GM12875 (cell line): ENCODE measurements around the gene HIVEP3.

ENCODE experiments used
- H3K4me3 ChIP-seq: one replicate; pipeline ENCODE4 v1.5.1; 2011; ENCODE audit warnings: low read depth, low read length, control low read depth
- TF ChIP-seq, protein P1 (sequence below): IDR thresholded peaks from 2 replicates; pipeline ENCODE4 v1.5.1; 2011; ENCODE audit warnings: low read depth, mild to moderate bottlenecking, control low read depth, inconsistent platforms, low read length, moderate library complexity, borderline replicate concordance; ENCODE audit not compliant: insufficient read depth

Gene HIVEP3

DNA sequence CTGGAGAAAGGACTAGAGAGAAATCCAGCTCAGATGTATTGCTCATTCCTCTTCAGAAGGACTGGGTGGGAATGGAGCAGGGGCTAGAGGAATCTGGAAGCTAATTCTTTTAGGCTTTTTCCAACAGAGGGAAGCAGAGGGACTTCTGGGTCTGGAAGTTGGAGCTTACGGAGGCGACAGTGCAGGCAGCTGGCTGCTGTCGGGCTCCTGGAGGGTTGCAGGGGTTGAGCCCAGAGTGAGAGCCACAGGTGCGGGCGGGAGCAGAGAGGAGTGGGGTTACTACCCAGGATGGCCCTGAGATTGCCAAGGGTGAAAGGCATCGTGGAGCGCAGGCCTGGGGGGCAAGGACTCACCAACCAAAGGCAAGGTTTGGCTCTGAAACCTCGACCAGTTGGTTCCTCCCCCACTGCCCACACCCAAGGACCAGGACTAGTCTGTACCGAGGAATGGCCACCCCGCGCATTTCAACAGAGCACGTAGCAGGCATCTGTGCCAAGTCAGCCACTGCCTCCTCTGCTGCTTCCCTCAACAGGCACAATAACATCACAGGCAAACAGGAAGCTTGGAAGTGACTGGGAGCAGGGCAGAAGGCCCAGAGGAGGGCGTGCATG, 411.5 kb downstream of the HIVEP3 start:
- TF ChIP-seq, protein P1, sequence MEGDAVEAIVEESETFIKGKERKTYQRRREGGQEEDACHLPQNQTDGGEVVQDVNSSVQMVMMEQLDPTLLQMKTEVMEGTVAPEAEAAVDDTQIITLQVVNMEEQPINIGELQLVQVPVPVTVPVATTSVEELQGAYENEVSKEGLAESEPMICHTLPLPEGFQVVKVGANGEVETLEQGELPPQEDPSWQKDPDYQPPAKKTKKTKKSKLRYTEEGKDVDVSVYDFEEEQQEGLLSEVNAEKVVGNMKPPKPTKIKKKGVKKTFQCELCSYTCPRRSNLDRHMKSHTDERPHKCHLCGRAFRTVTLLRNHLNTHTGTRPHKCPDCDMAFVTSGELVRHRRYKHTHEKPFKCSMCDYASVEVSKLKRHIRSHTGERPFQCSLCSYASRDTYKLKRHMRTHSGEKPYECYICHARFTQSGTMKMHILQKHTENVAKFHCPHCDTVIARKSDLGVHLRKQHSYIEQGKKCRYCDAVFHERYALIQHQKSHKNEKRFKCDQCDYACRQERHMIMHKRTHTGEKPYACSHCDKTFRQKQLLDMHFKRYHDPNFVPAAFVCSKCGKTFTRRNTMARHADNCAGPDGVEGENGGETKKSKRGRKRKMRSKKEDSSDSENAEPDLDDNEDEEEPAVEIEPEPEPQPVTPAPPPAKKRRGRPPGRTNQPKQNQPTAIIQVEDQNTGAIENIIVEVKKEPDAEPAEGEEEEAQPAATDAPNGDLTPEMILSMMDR = no peak
- H3K4me3 ChIP-seq = no peak overlapping the region

DNA sequence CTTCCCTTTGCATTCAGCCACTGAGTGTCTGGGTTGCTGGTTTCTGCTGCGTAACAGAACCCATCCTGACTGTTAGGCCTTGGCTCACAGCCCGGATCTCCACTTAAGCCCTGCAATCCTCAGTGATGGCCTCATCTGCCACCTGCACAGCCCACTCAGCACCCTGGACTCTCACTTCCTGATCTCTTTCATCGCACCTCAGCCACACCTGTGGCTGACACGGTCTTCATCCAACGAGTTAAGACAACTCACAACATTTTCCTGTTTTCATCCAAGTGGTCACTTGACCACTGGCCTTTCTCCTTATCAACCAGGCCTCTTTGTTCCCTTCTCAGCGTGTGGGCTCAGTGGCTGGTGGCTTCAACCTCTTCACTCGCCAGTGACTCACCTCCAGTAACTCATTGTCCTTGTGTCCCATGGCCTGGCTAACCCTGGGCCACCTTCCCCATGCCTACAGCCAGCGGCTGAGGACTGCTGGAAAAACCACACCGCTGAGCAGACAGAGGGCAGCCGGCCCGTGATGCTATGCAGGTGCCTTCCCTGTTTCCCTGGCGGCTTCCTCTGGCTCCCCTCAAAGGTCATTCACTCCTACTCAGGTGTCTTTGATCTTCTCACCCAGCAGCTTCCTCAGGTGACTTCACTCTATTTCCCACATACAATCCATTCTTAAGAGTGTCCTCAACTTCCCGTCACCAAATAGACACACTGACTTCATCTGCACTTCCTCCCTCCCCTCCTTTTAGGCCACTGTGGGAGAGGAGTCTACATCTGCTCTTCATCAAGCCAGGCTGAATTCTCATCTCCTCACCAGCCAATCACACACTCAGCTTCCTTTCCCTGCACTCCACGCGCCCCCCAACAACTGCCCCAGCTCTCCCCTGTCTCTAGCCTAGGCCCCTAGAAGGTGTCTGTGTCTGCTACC, 414.3 kb downstream of the HIVEP3 start:
- H3K4me3 ChIP-seq = no peak overlapping the region
- TF ChIP-seq, protein P1 = no peak

DNA sequence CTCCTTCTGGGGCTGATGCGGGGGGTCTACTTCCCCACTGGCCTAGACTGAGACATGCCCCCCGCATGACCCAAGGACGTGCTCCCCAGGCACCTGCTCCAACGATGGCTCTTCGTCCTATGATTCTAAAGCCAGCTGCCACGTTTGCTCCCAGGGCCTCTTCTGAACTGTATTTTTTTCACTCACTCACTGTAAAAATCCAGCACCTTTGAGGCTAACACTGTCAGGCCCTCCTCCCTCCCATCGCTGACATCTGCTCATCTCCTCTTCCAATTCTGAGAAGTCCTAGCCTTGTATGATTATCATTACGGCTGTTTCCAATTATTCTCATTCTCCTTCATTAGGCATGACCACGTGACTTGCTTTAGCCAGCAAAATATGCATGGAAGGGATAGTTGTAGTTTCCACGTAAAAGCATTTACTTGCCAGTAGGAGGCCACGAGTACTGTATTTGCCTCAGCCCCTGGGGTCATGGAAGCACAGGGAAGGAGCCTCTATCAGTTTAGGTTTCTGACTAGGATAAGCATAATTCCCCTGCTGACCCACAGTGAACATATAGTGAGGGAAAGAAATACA, 415.1 kb downstream of the HIVEP3 start:
- H3K4me3 ChIP-seq = no peak overlapping the region
- TF ChIP-seq, protein P1 = no peak

DNA sequence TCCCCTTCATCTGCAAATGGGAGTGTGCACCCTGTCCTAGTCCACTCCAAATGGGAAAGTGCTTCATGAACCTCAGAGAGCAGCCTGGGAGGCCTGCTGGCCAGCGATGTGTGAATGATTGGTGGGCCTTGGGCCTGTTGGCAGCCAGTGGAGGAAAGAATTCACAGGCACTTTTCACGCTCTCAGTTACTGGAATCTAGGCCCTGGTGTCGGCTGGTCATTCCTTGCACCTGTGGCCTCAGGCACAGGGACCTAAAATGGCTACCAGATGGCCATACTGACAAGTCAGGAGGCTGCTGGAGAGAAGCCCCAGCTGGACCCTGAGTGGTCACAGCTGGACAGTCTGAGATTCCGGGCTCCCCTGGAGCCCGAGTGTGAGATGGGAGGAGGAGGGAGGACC, 415.8 kb downstream of the HIVEP3 start:
- H3K4me3 ChIP-seq = no peak overlapping the region
- TF ChIP-seq, protein P1 = no peak

DNA sequence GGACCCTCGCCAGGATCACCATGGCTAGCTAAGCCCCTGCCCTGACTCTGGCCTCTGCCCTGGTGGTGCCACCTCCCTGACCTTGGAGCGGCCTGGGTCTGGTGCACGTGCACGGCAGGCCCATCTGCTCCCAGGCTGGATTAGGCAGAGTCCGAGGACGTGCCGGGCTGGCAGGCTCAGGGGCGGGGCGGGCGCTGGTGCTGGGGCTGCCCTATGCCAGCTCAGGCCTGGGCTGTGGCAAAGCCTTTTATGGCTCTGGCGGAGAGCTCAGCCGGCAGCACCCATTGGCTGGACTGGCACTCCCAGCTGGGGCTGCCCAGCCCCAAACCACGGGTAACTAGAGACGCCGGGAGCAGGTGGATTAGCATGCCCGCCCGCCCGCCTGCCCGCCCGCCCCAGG, 417.1 kb downstream of the HIVEP3 start:
- TF ChIP-seq, protein P1 = no peak

DNA sequence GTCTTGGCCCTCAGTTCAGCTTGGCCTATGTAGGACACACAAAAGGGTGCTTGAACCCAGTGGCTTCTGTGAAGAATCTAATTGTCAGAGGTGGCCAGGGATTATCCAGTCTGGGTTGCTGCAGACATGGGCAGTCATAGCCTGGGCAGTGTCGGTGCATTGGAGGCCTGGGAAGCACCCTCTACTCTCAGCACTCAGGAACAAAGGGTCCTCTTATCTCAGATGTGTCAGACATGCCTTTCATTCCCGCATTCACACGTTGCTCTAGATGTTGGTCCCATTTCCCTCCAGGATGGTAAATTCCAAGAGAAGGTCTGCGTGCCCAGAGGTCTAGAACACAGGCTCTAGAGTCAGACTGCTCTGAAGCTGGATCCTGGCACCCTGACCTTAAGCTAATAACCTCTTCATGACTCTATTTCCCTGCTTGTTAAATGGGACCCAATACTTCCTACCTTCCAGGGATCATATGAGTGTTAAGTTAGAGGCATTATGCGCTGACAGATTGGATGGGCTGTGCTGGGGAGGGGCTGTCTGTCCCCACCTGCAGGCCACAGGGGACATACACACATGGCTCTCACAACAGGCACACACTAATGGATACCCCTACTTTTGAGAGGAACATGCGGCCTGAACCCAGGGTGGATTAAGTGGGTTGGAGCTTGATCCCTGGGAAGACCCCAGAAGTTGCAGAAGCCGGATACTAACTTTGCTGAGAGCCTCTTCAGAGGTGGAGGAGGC, 417.8 kb downstream of the HIVEP3 start:
- TF ChIP-seq, protein P1 = no peak
- H3K4me3 ChIP-seq = no peak overlapping the region

More for the DNA sequence above, 417.1 kb downstream of the HIVEP3 start:
- no peak overlapping the region for H3K4me3 ChIP-seq
